Stimulated activated CD4-positive, alpha-beta T cell treated with anti-CD3 and anti-CD28 coated beads, Interleukin-1b, Interleukin-23, amount 100 ng/mL, for 1 hour (primary cell): ENCODE data around the gene TEAD3.

Source experiments
- DNase-seq, 2 donors: peaks; one replicate each; pipeline ENCODE4 v3.0.0-alpha.2; 2020; ENCODE audit warnings: low read depth in 2 of 2

Gene TEAD3

DNA sequence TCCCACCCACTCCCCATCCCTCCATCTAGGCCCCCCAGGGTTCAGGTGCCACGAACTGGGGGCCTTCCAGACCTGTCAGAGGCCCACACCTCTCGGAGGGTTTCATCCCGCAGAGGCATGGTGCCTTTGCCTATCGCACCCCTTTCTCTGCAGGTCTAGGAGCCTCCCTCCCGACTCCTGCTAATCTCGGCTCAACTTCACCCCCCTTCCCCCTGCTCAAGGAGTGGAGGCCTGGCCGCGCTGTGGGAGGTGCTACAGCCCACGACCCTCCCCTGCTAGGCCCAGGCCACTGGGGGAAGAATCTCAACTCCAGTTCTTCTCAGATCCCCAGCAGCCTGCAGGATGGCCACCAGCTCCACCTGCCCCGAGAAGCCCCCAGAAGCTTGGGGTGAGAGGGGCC is 15.9 kb upstream of the TEAD3 start, which contains the start of gene TULP1:
TULP1 (minus strand) TSS at position 157 of the 400 bp plus-strand sequence; CDS start at position 119, 38 bp downstream.
- no peak for DNase-seq

DNA sequence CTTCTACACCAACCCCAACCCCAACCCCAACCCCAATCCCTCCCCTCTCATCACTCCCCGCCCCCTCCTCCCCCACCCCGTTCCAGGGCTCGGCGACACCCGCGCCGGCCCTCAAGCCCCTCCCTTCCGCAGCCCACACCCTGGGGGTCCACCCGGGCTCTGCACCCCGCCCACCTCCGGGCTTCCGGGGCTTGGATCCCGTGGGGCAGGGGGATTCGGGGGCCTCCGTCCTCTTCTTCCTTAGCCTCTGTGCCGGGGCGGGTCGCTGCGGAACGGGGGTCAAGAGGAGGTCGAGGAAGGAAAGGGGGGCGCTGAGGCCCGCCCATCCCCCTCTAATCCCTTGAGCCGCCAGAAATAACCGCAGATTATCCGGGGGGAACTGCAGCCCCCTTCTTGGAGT is 15.1 kb upstream of the TEAD3 start:
- no peak for DNase-seq

DNA sequence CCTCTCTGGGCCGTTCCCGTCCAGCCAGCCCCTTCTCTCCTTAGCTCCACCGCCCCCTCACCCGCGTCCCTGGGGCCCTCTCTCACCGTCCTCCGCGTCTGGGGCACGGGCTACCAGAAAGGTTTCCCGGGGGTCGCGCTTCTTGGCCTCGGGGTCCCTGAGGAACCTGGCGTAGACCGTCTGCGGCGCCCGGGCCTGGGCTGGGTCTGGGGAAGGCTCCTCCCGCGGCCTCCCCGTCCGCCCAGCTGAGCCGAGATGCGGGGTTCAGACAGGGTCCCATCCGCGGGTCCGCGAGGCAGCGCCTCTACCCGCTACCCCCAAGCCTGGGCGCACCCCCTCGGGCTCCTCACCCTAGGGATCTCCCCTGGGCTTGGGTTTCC is 14.7 kb upstream of the TEAD3 start:
- no peak for DNase-seq

DNA sequence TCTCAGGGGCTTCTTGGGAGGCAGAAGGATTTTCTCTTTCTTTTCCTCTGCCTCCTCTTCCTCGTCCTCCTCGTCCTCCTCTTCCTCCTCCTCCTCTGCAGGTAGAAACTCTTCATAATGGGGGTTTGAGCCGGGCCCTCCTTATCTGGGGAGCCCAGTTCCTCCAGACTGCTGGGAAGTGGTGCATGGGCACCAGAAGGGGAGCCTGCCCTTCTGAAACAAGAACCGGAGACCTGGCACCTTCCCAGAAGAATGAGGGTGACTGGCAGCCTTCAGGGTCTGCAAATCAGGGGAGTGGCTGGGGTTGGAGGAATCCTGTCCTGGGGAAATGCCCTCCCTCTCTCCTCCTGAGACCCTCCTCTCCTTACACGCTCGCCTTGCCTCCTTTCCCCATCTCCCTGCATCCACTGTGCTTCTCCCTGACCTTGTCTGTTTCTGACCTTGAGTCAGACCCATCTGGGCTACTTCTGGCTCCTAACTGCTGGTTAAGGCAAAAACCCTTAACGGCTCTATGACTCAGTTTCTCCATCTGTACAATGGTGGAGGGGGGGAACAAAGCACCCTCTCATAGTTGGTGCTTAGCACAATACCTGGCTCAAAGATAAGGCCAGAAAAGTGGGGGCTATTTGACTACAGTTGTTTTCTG is 14.2 kb upstream of the TEAD3 start:
- DNase-seq: no peak

DNA sequence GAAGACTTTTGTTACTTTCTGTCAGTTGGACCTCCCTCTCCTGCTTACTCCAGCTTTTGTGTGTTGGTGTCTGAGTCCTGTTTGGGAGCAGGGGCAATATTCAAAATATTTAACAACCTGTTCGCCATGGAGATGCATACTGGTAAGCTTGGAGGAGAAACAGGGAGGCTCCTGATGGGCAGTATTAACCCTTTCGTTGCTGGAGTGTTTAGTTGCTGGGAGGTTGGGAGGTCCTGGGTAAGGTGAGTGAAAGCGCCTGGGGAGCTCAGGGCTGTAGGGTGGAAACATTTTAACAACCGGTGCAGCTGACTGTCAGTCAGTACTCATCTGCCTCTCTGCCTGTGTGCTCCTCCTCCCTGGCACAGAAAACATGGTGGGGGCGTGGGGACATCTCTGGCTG is 11.7 kb upstream of the TEAD3 start:
- no peak for DNase-seq

DNA sequence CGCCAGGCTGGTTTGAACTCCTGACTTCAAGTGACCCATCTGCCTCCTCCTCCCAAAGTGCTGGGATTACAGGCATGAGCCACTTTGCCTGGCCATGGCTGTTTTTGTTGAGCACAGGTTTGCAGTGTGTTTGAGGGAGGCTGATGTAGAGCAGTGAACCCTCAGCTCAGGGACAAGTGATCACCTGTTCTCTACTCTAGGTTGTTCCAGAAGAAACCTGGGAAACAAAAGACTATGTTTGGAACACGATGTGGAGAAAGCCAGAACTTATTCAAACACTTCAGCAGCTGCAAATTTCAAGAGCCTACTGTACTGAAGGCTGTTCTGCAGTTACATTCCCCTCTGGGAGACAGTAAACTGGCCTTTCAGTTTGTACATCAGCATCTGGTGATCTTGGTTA is 11.1 kb upstream of the TEAD3 start:
- DNase-seq: no peak

DNA sequence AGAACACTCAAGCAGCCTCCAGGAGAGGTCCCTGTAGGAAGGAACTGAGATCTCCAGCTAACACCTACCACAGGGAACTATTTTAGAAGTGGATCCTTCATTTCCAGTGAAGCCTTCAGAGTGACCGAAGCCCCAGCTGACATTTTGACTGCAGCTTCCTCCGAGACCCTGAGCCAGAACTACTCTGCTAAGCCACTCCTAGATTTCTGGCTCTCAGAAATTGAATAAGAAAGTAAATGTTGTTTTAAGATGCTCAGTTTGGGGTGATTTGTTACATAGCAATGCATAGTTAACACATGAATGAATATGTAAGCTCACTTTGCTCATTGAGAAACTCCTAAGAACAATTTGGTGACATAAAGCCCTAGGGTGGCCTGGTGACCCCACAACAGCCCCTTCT is 10.3 kb upstream of the TEAD3 start:
- DNase-seq: no peak

DNA sequence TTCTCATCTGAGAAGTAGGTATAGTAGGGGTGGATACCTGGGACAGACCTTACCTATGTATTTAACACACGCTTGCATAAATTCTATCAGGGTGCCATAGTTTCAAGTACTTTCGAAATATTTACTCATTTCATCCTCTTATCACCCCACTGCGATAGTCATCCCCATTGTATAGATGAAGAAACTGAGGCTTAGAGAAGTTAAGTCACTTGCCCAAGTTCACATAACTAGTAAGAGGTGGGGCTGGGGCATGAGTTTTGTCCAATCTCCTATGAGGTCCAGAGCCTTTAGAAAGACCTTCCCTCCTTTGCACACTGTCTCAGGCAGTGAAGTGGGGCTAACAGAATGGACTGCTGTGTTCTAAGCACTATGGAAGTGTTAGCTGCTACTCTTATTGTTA is 9.7 kb upstream of the TEAD3 start:
- DNase-seq: no peak

DNA sequence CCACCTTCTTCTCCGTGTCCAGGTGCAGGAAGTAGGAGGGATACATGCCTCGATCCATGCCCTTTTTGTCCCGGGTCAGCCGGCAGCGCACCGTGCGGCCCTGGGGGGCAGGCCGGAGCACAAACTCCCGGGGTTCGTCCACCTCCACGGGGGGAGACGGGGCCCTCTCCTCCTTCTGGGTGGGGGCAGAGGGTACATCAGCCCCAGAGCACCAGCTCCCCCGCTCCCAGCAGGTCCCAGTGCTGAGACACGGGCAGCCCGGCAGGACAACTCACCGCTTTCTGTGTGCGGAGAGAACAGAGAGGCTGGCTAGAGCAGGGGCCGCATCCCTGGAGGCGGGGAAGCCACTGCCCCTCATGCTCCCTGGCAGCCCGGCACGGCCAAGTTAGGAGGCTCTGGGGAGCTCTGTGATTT is 9.1 kb upstream of the TEAD3 start:
- DNase-seq: no peak

DNA sequence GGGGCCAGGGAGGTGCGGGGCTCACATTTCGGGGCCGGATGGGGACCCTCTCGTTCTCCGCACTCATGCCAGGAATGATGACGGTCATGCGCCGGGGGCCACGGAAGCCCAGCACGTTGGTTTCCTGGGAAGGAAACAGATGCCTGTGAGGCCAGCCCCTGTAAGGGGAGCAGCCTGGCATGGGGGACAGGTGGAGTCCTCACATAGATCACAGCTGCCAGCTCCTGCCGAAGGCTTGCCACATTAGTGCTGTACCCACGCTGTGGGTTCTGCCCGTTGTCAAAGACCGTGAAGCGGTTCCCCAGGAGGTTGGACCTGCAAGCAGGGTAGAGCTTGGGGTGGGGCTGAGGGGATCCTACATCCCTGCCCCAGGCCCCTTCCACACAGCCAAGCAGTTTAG is 6.7 kb upstream of the TEAD3 start:
- DNase-seq: no peak

DNA sequence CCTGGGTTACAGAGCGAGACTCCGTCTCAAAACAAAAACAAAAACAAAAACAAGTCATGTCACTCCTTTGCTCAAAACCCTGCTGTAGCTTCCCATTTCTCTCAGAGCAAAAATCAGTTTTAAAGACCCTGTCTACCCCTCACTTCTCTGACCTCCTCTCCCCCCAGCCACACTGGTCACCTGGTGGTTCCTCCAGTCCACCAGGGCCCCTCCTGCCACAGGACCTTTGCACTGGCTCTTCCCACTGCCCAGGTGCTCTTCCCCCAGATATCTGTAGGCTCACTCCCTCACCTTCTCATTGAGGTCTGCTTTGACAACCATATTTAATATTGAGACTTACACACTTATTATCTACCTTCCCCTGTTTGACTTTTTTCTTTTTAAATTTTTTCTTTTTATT is 4.9 kb upstream of the TEAD3 start:
- DNase-seq: no peak

DNA sequence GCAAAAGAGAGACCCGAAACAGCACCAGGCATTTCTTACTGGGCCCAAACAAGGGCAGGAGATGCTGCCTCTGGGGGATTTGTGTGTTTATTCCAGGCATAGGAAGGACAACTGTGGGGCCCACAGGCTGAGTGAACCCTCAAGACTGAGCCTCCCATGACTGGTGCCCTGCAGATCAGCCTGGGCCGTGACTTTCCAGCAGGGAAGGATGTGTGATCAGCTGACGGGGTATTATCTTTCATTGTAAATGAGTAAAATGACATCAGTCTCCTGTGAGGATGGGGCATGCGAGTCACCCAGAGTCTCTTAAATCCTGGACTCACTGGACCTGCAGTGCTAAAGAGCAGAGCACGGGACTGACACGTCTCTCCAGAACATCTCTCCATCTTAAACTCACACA is 3.9 kb upstream of the TEAD3 start:
- no peak for DNase-seq

DNA sequence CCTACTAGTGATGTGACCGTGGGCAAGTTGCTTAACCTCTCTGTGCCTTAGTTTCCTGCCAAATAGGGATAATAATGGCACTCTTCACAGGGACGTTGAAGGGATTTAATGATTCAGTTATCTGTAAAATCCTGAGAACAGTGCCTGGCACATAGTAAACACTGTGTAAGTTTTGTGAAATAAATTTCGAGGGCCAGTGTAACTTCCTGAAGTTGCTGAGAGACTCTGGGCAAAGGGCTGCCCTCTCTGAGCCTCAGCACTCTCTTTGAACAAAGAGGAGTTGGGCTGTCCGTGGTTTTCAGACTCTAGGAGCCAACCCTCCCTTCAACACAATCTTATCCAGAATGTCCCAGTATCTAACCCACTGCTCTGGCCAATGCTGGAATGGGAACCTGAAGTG is 2.5 kb upstream of the TEAD3 start:
- DNase-seq: no peak

DNA sequence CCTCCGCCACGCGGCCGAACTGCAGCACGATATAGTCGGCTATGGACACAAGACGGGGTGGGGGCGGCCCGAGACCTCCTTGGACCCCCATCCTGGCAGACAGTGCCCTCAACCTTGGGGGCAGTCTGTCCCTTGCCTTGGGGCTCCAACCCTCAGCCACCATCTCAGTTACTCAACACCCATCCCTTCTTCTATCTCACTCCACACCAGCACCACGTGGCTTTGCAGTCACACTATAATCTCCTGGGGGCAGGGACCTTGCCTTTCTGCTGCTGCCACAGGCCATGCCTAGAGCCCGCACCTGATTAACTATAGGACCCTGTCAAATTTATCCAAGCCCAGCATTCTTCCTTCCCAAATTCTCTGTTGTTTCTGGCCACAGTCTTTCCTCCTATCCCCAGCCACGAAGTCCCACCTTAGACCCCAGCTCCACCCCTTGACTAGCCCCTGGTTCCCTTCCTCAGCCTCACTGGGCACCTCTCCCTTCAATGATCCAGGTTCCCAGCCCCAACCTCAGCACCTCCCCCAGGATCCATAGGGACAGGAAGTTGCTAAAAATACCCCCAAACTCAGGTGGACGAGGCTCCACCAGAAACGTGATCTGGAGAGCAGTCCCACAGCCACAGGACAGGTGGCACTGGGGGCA is 1.7 kb upstream of the TEAD3 start:
- DNase-seq: no peak

DNA sequence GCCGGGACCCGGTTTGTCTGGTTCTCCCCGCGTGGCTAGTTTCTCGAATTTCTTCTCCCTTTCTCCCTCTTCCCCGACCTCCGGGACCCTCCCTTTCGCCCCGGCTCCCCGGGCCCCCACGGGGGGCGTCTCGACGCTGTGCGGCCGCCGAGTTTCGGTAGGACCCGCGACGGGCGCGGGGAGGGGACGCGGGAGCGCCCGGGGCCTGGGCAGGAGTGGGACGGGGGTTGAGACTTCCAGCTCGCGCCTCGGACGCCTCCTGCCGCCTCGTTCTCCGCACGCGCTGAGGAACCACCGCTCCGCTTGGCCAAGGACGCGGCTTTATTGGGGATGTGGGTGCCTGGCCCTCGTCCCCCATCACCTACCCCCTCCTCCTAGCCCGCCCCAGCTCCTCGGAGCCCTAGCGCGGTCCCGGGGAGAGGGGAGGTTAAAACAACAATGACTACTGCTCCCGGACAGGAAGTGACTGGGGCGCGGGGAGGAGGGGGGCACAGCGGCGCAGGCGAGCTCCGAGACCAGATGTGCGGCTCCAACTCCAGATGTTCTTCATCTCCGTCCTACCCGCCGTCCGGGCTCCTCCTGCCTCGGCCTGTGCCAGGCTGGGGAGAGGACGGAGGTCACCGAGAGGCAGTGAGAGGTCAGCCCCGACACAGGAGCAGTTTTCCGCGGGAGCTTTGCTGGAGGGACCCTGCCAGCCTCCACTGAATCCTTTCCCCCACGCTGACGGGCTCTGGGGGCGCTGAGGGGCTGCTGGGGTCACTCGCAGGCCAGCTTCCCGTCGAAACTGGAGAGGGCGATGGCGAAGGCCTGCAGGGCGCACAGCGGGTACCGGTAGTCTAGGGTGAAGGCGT is 917 bp upstream of the TEAD3 start:
- no peak for DNase-seq

DNA sequence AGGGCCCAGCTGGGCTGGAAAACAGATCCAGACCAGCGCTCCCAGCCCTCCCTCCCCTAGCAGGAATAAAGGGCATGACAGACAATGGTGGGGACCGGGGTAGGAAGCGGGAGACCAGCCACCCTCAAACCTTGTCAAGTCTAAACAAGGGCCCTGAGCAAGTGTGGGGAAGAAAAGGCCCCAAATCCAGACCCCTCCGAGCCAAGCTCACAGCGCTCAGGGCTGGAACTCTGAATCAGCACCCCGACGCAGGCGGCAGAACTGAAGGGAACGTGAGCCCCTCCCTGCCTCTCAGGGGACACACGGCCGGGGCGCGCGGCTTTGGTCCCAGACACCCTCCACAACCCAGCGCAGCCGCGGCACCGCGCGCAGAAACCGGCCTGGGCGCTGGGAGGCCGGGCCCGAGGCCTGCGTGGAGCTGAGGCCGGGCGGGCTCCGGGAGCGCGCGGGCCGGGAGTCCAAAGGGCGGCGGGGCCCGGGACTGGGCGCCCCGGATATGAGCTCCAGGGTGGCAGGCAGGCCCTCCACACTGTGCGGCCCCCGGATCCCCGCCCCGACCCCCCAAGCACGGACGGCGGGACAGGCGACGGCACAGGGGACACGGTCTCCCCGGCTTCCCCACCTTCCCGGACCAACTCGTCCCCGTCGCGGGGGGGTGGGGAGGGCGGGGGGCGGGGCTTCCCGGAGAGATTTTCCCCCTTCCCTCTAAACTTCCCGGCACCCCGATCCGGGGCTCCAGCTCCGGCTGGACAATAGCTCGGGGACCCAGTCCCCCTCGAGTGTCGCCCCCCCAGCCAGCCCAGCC is 641 bp downstream of the TEAD3 start:
- DNase-seq: no peak

DNA sequence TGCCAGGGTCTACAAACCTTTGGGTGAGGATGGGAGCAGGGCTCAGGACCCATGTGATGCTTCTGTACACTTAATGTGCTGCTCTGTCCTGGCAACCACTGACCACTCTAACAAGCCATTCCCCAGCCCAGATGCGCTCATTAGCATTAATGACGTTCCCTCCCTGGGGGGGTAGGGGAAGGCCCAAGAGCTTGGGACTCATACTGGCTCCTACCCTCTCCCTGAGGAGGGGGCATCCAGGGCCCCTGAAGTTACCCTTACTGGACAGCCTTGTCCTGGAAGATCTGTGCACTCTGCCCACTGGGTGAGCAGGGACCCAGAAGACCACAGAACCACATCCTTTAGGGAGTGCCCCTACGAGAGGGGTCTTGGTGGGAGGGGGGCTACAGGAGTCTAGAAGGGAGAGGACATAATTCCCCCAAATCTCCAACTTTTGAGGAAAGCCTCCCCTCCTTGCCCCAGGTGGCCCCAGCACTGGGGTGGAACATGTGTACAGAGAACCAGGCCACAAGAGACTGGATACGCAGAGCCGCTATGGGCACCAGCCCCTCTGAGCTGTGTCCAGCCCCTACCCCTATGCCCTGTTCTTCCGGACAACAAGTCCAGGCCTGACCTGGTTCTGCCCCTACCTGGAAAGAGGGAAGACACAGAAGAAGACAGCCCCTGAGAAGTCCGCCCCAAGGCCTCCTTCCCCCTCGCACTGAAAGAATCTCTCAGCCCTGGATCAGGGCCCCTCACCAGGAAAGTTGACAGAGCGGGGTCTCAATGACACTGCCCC is 1.4 kb downstream of the TEAD3 start:
- DNase-seq: no peak

DNA sequence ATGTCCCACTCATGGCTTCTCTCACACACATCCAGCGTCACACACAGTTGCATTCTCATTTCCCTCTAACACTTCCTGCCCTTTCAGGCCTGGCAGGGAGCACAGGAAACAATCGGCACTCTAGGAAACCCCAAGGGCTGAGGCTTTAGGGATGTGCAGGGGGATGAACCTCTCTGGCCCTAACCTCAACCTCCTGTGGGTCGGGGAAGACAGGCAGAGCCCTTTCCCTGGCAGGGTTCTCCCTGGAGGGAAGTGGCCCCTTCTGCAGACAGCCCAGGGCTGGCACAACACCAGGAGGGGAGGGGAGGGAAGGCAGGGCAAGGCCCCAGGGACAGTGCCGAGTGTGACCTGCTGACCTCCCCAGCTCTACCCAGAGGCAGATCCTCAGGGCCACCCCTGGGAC is 2.7 kb downstream of the TEAD3 start:
- no peak for DNase-seq

DNA sequence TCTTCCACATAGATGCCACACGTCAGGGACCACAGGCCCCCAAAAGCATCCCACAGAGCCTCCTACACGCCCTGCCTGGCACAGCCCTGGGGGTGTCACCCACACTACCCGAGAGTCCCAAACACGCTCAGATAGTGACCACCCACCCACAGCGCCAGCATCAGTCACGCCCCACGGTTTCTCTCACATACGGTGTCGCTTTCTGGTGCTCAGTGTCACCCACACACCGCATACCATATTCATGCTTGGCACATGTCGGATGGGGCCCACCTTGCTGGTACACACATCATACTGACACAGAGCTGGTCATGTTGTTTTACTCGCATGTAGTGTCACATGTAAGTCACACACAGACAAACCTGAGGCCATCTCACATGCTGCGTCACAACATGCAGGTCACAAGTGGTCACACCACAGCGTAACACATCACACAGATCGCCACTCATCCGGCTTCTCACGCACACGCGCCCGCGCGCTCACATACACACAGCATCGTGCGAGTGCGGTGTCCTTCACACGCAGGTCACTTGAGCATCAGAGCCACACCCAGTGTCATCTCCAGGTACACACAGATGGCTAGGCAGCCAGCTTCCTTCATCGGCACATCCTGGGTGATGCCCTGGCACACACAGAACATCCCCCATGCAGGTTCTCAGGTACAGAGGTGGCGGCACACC is 3.4 kb downstream of the TEAD3 start:
- DNase-seq: no peak

DNA sequence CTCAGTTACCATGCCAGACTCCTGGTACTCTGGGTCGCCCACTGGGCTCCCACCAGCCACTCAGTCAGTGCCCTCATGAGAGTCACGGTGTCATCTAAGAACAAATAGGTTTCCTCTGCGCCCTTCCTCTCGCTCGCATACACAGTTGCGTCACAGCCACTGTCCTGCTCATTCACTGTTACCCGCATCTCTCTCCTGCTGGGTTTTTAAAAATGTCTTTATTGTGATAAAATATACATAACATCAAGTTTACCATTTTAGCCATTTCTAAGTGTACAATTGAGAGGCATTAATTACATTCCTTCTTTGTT is 4.0 kb downstream of the TEAD3 start:
- DNase-seq: no peak
